Right lobe of liver (tissue), 4 donors: ENCODE data around the gene SLC6A11.

Source experiments
- CTCF ChIP-seq, 4 donors: fragments of 200-600 bp in 3 of 4; fragments of 450-650 bp in 1 of 4; IDR thresholded peaks; one replicate each; pipeline versions ENCODE4 v1.5.1 to v1.8.0; 2016 to 2022; ENCODE audit warnings: antibody characterized with exemption in 4 of 4, mild to moderate bottlenecking in 2 of 4
- POLR2A ChIP-seq: fragments of 450-650 bp; IDR thresholded peaks from one replicate; pipeline ENCODE4 v1.6.1; 2017; ENCODE audit warnings: antibody characterized with exemption, mild to moderate bottlenecking
- donor health status: DM: no; HTN: no; CAD: no.
- donor health status: DM: no; HTN: no; CAD: no.
- donor health status: DM: no; HTN: yes; CAD: no.

GRCh38 chr3:10919636-10920035, 103.6 kb downstream of the SLC6A11 start:
- TF ChIP-seq CTCF (IDR thresholded peaks at IDR 0.05) (no peak), POLR2A (no peak)
